AG04450 (cell line): ENCODE measurements around the gene EPS8L3. TPM values are rescaled to one million over a fixed set of nuclear protein-coding genes. Genes with fewer than 3 reads are reported as not detected.

Source experiments
- CTCF ChIA-PET: fragments of 300-600, 350-600 bp; formaldehyde crosslinking; extraction: SDS; loops from one replicate; lab custom pipeline; 2022; ENCODE audit warnings: antibody characterized with exemption, inconsistent platforms; lab: Charles Lee
- POLR2A ChIA-PET: fragments of 350-600 bp; formaldehyde crosslinking; extraction: SDS; loops from one replicate; lab custom pipeline; 2021; ENCODE audit warnings: antibody characterized with exemption, inconsistent platforms; lab: Yijun Ruan, JAX
- DNase-seq: peaks from one replicate; pipeline ENCODE4 v3.0.0-alpha.2; 2011; ENCODE audit warnings: low read depth, low spot score
- H3K27ac ChIP-seq: one replicate; pipeline ENCODE4 v1.5.1; 2012; ENCODE audit warnings: low read depth, low read length, control low read depth
- H3K27me3 ChIP-seq: one replicate; pipeline ENCODE4 v1.6.0; 2012; ENCODE audit warnings: low read length; ENCODE audit not compliant: control insufficient read depth, insufficient read depth
- H3K4me3 ChIP-seq: 2 replicates; pipeline ENCODE4 v1.5.1; 2011; ENCODE audit warnings: mild to moderate bottlenecking, low read depth, low read length, control low read depth
- H3K9me3 ChIP-seq: 2 replicates; pipeline ENCODE4 v1.5.1; 2012; ENCODE audit warnings: low read length; ENCODE audit not compliant: control insufficient read depth, insufficient read depth
- CTCF ChIP-seq: IDR thresholded peaks from 2 replicates; pipeline ENCODE4 v1.5.1; 2011; ENCODE audit warnings: low read depth, low read length, control low read depth, inconsistent platforms
- polyA plus RNA-seq: library from polyadenylated mRNA; depleted of rRNA; stranded (reverse); fragments of >200 nt; gene quantifications from 2 replicates; pipeline ENCODE4 v1.2.3, GENCODE V29; 2011

Gene EPS8L3
- polyA plus RNA-seq, 1 experiment: not detected

DNA sequence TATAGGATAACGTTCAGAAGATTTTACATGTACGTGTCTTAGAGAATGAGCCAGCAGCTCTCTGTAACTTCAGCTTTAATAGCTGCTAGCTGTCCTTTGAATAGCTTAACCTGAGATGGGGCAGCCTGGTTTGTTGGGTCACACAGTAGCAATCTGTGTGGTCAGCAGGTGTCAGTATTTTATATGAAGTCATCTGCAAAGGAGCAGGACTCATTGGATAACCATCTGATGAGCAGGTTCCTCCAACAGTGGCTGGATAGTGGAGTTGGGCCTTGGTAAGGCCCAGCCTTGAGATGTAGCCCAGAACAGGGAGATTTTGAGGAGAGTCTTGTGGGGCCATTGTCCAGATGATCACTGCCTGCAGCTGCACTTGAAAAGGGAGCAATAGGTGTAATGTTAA is 45.2 kb downstream of the EPS8L3 start:
- H3K27ac ChIP-seq: peak overlapping the region; percentile 25

DNA sequence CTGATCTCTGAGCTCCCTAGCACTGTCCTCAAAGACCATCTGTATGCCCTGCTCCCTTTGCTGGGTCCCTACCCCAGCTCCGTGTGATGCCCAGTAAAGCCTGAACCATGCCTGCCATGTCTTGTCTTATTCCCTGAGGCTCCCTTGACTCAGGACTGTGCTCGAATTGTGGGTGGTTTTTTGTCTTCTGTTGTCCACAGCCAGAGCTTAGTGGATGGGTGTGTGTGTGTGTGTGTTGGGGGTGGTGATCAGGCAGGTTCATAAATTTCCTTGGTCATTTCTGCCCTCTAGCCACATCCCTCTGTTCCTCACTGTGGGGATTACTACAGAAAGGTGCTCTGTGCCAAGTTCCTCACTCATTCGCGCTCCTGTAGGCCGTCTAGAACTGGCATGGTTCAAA is 46.0 kb downstream of the EPS8L3 start:
- Histone ChIP-seq H3K9me3 (no peaks in the 10 kb centered on the region), H3K27ac (no peak overlapping the region), H3K27me3 (no peaks in the 10 kb centered on the region), H3K4me3 (no peak overlapping the region)
- no peak for DNase-seq
- ChIA-PET POLR2A (no interaction called here), CTCF (interaction anchor here (0.8 to 2.2 kb wide), 3 partner anchors 72 to 294 kb away, joined by 3 to 7 read pairs (median 4); no protein-coding TSS in a partner anchor)
- TF ChIP-seq CTCF: no peak

More for the DNA sequence above, 45.2 kb downstream of the EPS8L3 start:
- no peak for DNase-seq
- Histone ChIP-seq H3K27me3 (no peaks in the 10 kb centered on the region), H3K9me3 (no peaks in the 10 kb centered on the region), H3K4me3 (no peak overlapping the region)
- POLR2A ChIA-PET: no interaction called here
- TF ChIP-seq CTCF: no peak
- CTCF ChIA-PET: interaction anchor here (1.3 to 2.2 kb wide), 3 partner anchors 72 to 186 kb away, joined by 3 to 7 read pairs (median 6); no protein-coding TSS in a partner anchor

DNA sequence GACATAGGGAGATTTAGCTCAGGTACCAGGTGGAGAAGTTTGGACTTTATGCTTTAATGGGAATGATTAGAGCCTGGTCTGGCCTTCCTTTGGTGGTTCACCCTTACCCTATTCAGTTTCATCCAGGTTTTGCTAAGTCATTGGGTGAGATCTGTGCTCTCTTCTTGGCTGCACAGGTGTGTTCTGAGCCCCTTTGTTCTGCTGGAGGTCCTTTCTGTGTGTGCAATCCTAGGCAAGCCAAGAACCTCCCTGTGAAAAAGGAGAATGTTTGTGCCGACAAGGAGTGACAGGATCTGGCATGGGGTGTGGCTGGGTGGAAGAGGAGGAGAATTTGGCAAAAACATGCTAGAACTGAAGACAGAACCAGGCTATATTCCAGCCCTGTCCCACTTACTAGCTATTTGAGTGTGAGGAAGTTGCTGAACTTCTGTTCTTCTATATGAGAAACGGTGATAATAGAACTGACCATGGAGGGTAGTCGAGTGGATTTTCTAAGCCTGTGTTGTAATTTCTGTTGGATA is 47.1 kb downstream of the EPS8L3 start:
- no peak for TF ChIP-seq CTCF
- ChIA-PET CTCF (interaction anchor here (0.6 kb wide), 2 partner anchors 77 to 233 kb away, joined by 4 to 5 read pairs; partner anchors contain the start of gene ATXN7L2), POLR2A (no interaction called here)

GRCh38 chr1:109716121-109716520 is 47.6 kb downstream of the EPS8L3 start:
- TF ChIP-seq CTCF: no peak
- no peak overlapping the region for H3K4me3 ChIP-seq
- H3K27ac ChIP-seq: no peak overlapping the region
- H3K9me3 ChIP-seq: peaks cover 3% of the 10 kb centered on the region; the same call in 1 of the 2 replicates
- DNase-seq: no peak
- CTCF ChIA-PET: interaction anchor here (0.6 kb wide), 2 partner anchors 76 to 233 kb away, joined by 4 to 5 read pairs; partner anchors contain the start of gene ATXN7L2
- H3K27me3 ChIP-seq: no peaks in the 10 kb centered on the region
- POLR2A ChIA-PET: no interaction called here

More for the DNA sequence above, 47.1 kb downstream of the EPS8L3 start:
- Histone ChIP-seq H3K27ac (no peak overlapping the region), H3K27me3 (no peaks in the 10 kb centered on the region), H3K9me3 (peaks cover 3% of the 10 kb centered on the region; the same call in 1 of the 2 replicates), H3K4me3 (no peak overlapping the region)
- no peak for DNase-seq

DNA sequence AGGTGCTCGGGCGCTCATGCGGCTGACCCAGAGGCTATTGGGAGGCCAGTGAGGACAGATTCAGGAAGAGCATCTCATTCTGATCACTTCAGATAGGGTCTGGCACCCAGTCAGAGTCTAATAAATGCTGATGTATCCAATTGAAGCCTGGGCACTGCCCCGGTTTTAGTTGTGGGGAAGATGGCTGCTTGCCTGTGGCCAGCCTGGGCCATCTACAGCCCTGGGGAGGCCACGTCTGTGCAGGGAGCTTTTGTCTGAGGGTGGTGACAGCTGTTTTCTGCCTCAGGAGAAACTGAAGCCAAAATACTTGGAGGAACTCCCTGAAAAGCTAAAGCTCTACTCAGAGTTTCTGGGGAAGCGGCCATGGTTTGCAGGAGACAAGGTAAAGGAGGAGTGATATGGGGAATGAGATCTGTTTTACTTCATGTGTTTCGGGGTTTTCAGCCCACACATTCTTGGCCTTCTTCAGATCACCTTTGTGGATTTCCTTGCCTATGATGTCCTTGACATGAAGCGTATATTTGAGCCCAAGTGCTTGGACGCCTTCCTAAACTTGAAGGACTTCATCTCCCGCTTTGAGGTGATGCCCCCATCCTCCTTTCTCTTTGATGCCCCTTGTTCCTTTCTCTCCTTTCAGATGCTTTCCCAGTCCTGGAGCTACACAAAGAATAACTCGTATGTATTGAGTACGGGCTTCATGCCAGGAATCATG is 48.9 kb downstream of the EPS8L3 start:
- ChIA-PET POLR2A (no interaction called here), CTCF (interaction anchor here (1.2 kb wide), 1 partner anchor 75 kb away, joined by 3 read pairs; no protein-coding TSS in a partner anchor)
- Histone ChIP-seq H3K27me3 (no peaks in the 10 kb centered on the region), H3K9me3 (peaks cover 3% of the 10 kb centered on the region; the same call in 1 of the 2 replicates), H3K4me3 (no peak overlapping the region), H3K27ac (no peak overlapping the region)
- DNase-seq: no peak
- no peak for TF ChIP-seq CTCF
